Anterior cingulate cortex (tissue), 58 donors: ENCODE results near the gene IGSF9B.

Source experiments
- DNase-seq, 58 donors: peaks; one replicate each; lab custom pipeline; 2025; lab: John Stamatoyannopoulos, UW

IGSF9B gene

GRCh38 chr11:133955081-133955891 is 1.5 kb downstream of the IGSF9B start:
- peak in 25 of 58 donors; percentile 13 to 79 (median 41) for DNase-seq

- no peak for DNase-seq
These were observed 2.8 kb downstream of the IGSF9B start for GRCh38 chr11:133953999-133954398.

GRCh38 chr11:133953547-133953946 is 3.2 kb downstream of the IGSF9B start:
- DNase-seq, result no peak

- no peak for DNase-seq
These were observed 4.3 kb downstream of the IGSF9B start for GRCh38 chr11:133952199-133953190.

- DNase-seq, result peak in 10 of 58 donors; percentile 23 to 79 (median 39)
These were observed 5.2 kb downstream of the IGSF9B start for GRCh38 chr11:133951327-133952198.

- DNase-seq, result peak in 5 of 58 donors; percentile 19 to 43 (median 31)
These were observed 5.9 kb downstream of the IGSF9B start for GRCh38 chr11:133950874-133951326.

- no peak for DNase-seq
These were observed 6.3 kb downstream of the IGSF9B start for GRCh38 chr11:133950421-133950820.

- DNase-seq, result no peak
These were observed 7.6 kb downstream of the IGSF9B start for GRCh38 chr11:133949129-133949528.

- no peak for DNase-seq
These were observed 8.1 kb downstream of the IGSF9B start for GRCh38 chr11:133948711-133949110.

- DNase-seq, result peak in 22 of 58 donors; percentile 23 to 69 (median 42)
These were observed 9.4 kb downstream of the IGSF9B start for GRCh38 chr11:133947321-133947756.

GRCh38 chr11:133946541-133947318 is 10.0 kb downstream of the IGSF9B start:
- peak in 21 of 58 donors; percentile 14 to 66 (median 45) for DNase-seq

GRCh38 chr11:133946051-133946450 is 10.7 kb downstream of the IGSF9B start:
- DNase-seq, result no peak

GRCh38 chr11:133945087-133945974 is 11.4 kb downstream of the IGSF9B start:
- peak in 8 of 58 donors; percentile 15 to 40 (median 32) for DNase-seq

- no peak for DNase-seq
These were observed 12.6 kb downstream of the IGSF9B start for GRCh38 chr11:133943950-133944698.

- DNase-seq, result no peak
These were observed 14.2 kb downstream of the IGSF9B start for GRCh38 chr11:133942577-133942976.

GRCh38 chr11:133941546-133941945 is 15.2 kb downstream of the IGSF9B start:
- no peak for DNase-seq

GRCh38 chr11:133940034-133940433 is 16.7 kb downstream of the IGSF9B start:
- no peak for DNase-seq
